GM19395 (cell line): ENCODE data around the gene THSD4.

ENCODE experiments used
- ATAC-seq: cut with Tn5 transposase; IDR thresholded peaks from one replicate; pipeline ENCODE4 v1.9.1; 2021; ENCODE audit warnings: mild to moderate bottlenecking, moderate library complexity; ENCODE audit not compliant: unreplicated experiment

THSD4 gene

DNA sequence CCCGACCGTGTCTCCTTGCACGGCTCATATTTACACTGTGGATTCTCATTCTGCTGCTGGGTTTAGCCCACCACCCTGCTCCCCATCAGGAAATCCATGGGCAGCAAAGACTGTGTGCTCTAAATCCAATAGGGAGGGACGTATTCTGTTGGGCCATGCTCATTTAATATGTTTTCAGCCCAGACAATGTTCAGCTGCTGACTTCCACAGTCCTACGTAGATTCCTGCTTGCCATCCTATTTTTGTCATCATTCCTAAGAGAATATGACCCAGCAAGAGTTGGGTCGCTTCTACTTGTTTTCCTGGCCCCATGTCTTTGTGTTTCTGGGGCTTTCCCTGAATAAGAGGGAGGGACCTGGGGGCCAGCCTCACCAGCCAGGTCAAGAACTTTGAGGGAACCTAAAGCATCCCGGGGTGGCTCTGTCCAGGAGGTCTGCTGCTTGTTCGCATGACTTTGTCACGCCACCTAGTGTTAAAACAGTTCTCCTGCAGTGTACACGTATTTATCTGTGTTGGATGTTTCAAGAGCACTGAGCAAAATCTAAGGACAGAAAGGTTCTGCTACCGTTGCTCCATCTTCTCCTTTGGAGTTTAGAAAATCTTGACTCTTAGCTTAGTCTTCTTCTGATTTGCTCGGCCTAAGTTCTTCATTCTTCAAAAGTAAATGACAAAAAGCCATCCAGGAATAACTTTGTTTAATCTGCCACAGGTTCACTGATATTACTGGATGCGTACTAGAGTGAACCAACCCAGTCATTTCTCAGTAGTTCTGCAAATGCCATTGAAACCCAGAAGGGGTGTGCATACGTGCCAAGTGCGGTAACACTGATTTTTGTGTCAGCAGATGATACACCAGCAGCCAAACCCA is 615.2 kb downstream of the THSD4 start:
- peak; percentile 50 for ATAC-seq

DNA sequence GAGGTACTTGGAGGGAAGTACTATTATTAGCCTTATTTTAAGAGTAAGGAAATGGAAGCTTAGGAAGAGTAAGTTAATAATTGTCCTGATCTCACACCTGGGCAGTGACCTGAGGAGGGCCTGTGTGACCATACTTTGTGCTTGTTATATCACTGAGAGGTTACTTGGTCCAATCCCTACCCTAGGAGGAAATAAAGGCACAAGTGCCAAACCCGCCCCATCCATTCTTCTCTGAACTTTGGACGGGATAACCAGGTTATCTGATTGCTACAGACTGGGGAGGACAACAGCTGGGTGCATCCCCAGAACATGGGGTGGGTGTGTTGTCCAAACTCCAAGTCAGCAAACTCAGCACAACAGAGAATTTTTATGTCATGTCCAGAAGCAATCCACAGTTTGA is 617.4 kb downstream of the THSD4 start:
- ATAC-seq: no peak

DNA sequence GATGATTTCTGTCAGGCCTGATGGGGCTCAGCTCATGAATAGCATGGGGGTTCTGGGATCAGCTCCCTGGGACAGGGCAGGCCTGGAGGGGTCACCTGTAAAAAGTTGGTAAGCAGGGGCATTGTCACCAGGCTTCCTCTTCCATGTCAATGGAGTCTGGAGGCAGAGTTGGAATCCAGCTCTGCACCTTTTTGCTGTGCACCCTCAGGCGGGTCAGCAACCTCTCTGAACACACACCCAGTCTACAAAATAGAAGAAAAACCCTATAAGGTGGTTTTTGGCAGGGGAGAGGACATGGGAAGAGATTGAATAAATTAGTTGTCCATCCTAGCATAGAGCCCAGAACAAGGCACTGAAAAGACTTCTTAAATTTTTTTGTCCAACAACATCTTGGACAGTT is 617.9 kb downstream of the THSD4 start:
- ATAC-seq: no peak

DNA sequence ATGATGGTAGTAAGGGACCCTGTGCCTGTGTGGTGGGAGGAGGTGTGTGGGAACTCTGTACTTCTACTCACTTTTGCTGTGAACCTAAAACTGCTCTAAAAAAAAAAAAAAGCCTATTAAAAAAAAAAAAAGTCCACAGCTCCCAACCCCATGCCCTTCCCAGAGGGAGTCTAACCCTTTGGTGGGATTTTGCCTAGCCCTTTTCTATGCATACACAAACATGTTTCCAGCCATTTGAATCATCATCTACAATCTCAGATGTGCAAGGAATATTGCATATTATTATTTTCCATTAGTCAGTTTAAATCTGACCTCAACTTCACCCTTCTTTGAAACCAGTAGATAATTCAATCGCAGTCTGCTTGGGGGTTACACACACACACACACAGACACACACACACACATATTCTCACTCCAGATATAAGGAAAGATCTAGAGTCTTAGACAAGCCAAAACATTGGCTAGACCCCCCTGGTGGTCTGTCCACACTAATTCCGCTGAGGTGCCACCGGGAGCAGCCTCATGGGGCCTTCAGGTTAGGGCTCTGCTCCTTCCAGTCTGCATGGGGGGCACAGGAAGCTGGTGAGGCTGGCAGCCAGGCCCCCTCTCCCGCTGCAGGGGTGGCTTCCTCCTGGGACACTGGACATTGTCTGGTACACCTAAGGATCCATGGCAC is 619.6 kb downstream of the THSD4 start:
- no peak for ATAC-seq

GRCh38 chr15:71735385-71735757 is 620.1 kb downstream of the THSD4 start:
- no peak for ATAC-seq

GRCh38 chr15:71736286-71736947 is 621.1 kb downstream of the THSD4 start:
- ATAC-seq: no peak

GRCh38 chr15:71737761-71738160 is 622.5 kb downstream of the THSD4 start:
- no peak for ATAC-seq

DNA sequence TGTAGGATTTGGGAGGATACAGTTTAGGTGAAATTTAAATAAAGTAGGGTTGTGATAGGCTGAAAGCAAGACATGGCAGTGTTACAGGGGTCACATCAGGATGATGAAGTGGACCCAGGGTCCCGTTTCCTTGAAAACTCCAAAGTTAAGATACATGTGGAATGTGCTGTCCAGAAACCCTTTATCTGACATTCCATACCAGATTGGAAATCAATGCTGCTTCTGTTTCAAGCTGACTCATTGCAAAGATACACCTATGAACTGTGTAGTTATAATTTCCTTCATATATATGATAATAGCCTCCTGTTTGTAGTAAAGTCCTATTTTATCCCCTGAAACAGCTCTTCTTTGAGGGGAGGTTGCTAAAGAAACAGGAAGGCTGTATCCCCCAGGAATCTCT is 624.1 kb downstream of the THSD4 start:
- ATAC-seq: no peak

DNA sequence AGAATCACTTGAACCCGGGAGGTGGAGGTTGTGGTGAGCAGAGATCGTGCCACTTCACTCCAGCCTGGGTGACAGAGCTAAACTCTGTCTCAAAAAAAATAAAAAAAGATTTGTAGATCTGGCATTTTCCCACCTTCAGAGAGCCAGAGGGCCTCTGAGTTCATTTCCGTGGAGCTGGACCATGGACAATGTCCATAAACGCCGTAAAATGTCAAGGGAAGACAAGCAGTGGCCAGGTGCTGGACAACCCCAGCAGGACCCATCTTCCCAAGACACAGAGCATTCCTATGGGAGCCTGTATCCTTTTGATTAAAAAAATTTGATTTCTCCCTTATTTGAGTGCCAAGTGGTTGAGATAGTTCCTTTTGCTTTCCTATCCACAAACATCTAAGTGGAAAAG is 627.7 kb downstream of the THSD4 start:
- no peak for ATAC-seq

DNA sequence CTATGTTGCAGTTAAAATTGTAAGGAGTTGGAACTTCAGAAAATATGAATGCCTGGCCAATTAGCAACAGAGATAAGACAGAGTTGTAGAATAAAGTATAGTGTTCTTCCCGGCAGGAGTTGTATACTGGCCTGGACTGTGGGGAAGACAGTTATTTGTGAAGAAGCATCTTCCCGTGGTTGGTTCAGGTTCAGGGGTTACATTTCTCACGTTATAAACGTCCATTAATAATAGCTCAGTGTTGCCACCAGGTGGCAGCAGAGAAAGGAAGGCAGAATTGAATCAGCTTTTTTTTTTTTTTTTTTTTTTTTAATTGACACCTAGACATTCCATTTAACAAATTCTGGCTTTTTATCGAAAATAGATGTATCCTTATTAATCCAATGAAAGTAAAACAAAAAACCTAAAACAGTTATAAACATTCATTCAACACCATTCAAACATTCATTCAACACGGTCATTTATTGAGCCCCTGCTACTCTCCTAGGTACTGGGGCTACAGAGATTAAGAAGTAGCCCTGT is 628.7 kb downstream of the THSD4 start:
- ATAC-seq: no peak

DNA sequence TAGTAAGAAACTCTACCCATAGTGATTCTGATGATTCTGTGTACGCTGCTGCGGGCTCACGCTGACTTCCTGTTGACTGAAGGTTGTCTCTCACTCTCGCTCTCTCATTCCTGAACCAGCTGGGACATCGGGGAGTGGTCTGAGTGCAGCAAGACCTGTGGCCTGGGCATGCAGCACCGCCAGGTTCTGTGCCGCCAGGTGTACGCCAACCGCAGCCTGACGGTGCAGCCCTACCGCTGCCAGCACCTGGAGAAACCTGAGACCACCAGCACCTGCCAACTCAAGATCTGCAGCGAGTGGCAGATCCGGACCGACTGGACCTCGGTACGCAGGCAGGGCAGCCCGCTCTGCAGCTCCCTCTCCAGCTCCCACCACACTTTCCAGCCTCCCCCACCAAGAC is 631.4 kb downstream of the THSD4 start:
- ATAC-seq: no peak

- ATAC-seq: no peak
Observed at GRCh38 chr15:71747128-71748083, 632.1 kb downstream of the THSD4 start.

GRCh38 chr15:71748293-71748718 is 633.0 kb downstream of the THSD4 start:
- ATAC-seq: no peak

DNA sequence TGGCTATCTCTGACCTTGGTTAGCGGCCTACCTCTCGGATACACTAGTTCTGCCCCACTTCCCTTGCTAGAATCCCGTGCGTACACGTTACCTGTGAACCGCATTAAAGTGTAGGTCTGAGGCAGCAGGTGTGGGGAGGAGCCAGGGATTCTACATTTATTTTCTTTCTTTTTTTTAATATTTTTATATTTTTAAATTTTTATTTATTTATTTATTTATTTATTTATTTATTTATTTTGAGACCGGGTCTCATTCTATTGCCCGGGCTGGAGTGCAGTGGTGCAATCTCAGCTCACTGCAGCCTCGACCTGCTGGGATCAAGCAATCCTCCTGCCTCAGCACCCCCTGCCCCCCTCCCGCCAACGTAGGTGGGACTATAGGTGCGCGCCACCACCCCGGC is 634.2 kb downstream of the THSD4 start:
- ATAC-seq: no peak

- no peak for ATAC-seq
Observed at GRCh38 chr15:71752128-71752527, 636.9 kb downstream of the THSD4 start.

DNA sequence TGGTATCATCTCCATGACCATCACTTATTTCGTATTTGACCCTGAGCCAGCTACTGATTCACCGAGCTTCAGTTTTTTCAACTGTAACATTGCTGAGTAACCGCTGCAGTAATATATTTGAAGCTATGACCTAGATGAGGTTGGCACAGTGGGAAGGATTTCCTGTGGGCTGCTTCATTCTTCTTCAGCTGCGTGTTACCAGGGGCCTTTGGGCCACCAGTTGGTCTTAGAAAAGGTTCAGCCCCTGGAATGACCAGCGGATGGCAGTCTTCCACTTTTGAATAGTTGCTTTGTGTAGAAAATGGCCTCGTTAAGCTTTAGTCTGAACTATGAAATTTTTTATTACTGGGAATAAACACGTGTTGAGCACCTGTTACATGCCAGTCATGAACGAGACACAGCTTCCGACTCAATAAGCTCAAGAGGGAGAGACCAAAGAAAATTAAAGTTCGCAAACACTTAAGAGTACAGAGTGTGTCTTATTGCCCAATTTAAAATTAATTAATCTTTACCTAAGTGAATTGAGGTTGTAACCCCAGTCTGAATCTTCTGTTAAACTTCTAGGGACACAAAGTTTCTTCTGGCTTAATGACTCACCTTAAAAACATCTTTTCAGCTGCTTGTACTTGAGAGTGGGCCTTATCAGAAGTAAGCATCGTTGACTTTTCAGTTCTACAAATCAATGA is 637.5 kb downstream of the THSD4 start:
- ATAC-seq: no peak

GRCh38 chr15:71753346-71753745 is 638.1 kb downstream of the THSD4 start:
- no peak for ATAC-seq

- no peak for ATAC-seq
Observed at GRCh38 chr15:71754660-71755059, 639.4 kb downstream of the THSD4 start.

GRCh38 chr15:71755092-71755970 is 640.1 kb downstream of the THSD4 start:
- ATAC-seq: no peak
